Right atrium auricular region (tissue), 2 donors: ENCODE measurements around the gene RBM3. TPM values are rescaled to one million over a fixed set of nuclear protein-coding genes. Genes with fewer than 3 reads are reported as not detected.

Experiments used
- DNase-seq: peaks from one replicate; pipeline ENCODE4 v3.0.0-alpha.2; 2019; ENCODE audit warnings: low spot score
- H3K27ac ChIP-seq, 2 donors: fragments of 200-600 bp; sonication (generic); 1 replicate in 1 of 2; 2 replicates in 1 of 2; pipeline ENCODE4 v1.5.1; 2016 to 2019
- H3K27me3 ChIP-seq, 2 donors: fragments of 200-600 bp; sonication (generic); one replicate each; pipeline versions ENCODE4 v1.5.1 to v1.6.0; 2017 to 2019
- H3K36me3 ChIP-seq: fragments of 200-600 bp; sonication (generic); one replicate; pipeline ENCODE4 v1.5.1; 2016
- H3K4me1 ChIP-seq, 2 donors: fragments of 200-600 bp; sonication (generic); one replicate each; pipeline versions ENCODE4 v1.5.1 to v1.6.0; 2017 to 2019
- H3K4me3 ChIP-seq, 2 donors: fragments of 200-600 bp; sonication (generic); 1 replicate in 1 of 2; 2 replicates in 1 of 2; pipeline ENCODE4 v1.5.1; 2017 to 2019; ENCODE audit warnings: mild to moderate bottlenecking in 1 of 2, moderate library complexity in 1 of 2
- H3K9me3 ChIP-seq, 2 donors: fragments of 200-600 bp; sonication (generic); one replicate each; pipeline ENCODE4 v1.5.1; 2019
- CTCF ChIP-seq, 2 donors: fragments of 200-600 bp; sonication (generic); IDR thresholded peaks; one replicate each; pipeline ENCODE4 v1.5.1; 2019; ENCODE audit warnings: antibody characterized with exemption in 2 of 2
- total RNA-seq, 2 donors: library from RNA; depleted of rRNA; stranded (reverse); fragments of >200 nt; gene quantifications; one replicate each; pipeline ENCODE4 v1.1.0, GENCODE V29; 2016

Gene RBM3
- total RNA-seq, 2 donors from 2014 or later = 62.1 to 90.4 TPM

DNA sequence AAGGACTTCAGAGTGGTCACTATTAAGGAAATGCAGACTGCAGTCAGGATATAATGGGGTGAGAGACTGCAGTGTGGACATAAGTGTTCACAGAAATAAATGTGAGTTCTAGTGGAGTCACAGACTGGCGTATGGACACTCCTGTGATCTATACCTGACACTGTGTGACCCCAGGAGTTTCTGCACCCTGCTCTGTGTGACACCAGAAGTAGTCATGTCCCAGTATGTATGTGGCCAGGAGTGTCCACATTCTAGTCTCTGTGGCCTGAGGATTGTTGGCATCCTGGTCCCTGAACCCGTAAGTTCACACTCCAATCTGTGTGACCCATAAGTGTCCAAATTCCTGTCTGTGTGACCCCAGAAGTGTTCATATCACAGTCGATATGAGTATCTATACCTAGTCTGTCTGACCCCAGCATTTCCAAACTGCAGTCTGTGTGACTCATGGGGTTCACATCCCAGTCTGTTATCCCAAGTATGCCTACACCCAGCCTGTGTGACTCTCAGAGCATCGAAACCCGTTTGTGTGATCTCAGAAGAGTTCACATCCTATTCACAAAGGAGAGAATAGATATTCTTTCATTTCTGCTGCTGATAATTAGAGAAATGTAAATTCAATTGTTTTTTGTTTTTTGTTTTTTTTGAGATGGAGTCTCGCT is 39.3 kb downstream of the RBM3 start:
- Histone ChIP-seq H3K27me3 (no peaks in the 10 kb centered on the region), H3K4me3 (no peak overlapping the region), H3K36me3 (no peaks in the 10 kb centered on the region), H3K9me3 (no peaks in the 10 kb centered on the region), H3K4me1 (no peaks in the 10 kb centered on the region), H3K27ac (no peak overlapping the region)
- DNase-seq = no peak
- no peak for TF ChIP-seq CTCF (IDR thresholded peaks at IDR 0.05)

- H3K27me3 ChIP-seq = no peaks in the 10 kb centered on the region
- H3K9me3 ChIP-seq = no peaks in the 10 kb centered on the region
- H3K4me1 ChIP-seq = no peaks in the 10 kb centered on the region
- H3K4me3 ChIP-seq = no peak overlapping the region
- TF ChIP-seq CTCF (IDR thresholded peaks at IDR 0.05) = no peak
- H3K36me3 ChIP-seq = no peaks in the 10 kb centered on the region
- no peak overlapping the region for H3K27ac ChIP-seq
- no peak for DNase-seq
These were observed 42.3 kb downstream of the RBM3 start for GRCh38 chrX:48616576-48616975.

- DNase-seq = no peak
- H3K9me3 ChIP-seq = no peaks in the 10 kb centered on the region
- H3K4me3 ChIP-seq = no peak overlapping the region
- H3K4me1 ChIP-seq = no peaks in the 10 kb centered on the region
- no peak for TF ChIP-seq CTCF (IDR thresholded peaks at IDR 0.05)
- H3K27me3 ChIP-seq = no peaks in the 10 kb centered on the region
- H3K27ac ChIP-seq = no peak overlapping the region
- H3K36me3 ChIP-seq = no peaks in the 10 kb centered on the region
These were observed 43.5 kb downstream of the RBM3 start for GRCh38 chrX:48617542-48618340.

- Histone ChIP-seq H3K36me3 (no peaks in the 10 kb centered on the region), H3K27me3 (no peaks in the 10 kb centered on the region)
- DNase-seq = no peak
These were observed 52.4 kb downstream of the RBM3 start for GRCh38 chrX:48626401-48627298.

More at GRCh38 chrX:48626401-48627298, 52.4 kb downstream of the RBM3 start:
- no peak for TF ChIP-seq CTCF (IDR thresholded peaks at IDR 0.05)
- Histone ChIP-seq H3K4me1 (peaks cover 0 to 2% of the 10 kb centered on the region in 2 donors), H3K4me3 (no peak overlapping the region), H3K9me3 (no peaks in the 10 kb centered on the region), H3K27ac (no peak overlapping the region)

Other genes starting within 250 kb of the RBM3 start
- gene SSX3, start 217.8 kb upstream of the RBM3 start, total RNA-seq = not detected
- gene SSX4, start 190.9 kb upstream of the RBM3 start, total RNA-seq = not detected
- not detected for gene SSX4B, start 162.5 kb upstream of the RBM3 start, total RNA-seq
- 1 to 10 TPM; 2.2 to 4.9 TPM for gene SLC38A5, start 104.2 kb upstream of the RBM3 start, total RNA-seq
- gene FTSJ1, start 98.3 kb upstream of the RBM3 start, total RNA-seq = 10 to 100 TPM; 36.6 to 43.3 TPM
- 10 to 100 TPM; 23.0 to 43.0 TPM for gene PORCN, start 65.5 kb upstream of the RBM3 start, total RNA-seq
- 10 to 100 TPM; 49.3 to 73.7 TPM for gene EBP, start 52.7 kb upstream of the RBM3 start, total RNA-seq
- gene TBC1D25, start 34.8 kb upstream of the RBM3 start, total RNA-seq = 10 to 100 TPM; 11.0 to 17.5 TPM
- gene WDR13, start 23.0 kb downstream of the RBM3 start, total RNA-seq = 100 to 1,000 TPM; 208 to 214 TPM
- gene WAS, start 109.3 kb downstream of the RBM3 start, total RNA-seq = 1 to 10 TPM; 3.0 to 4.5 TPM
- 1 to 10 TPM; 3.8 to 8.0 TPM for gene SUV39H1, start 122.2 kb downstream of the RBM3 start, total RNA-seq
- gene GLOD5, start 187.3 kb downstream of the RBM3 start, total RNA-seq = not detected
- gene GATA1, start 212.1 kb downstream of the RBM3 start, total RNA-seq = under 1 TPM in 1 of 2 donors, not detected in 1; 0.20 TPM
- 10 to 100 TPM; 27.1 to 30.4 TPM for gene HDAC6, start 227.6 kb downstream of the RBM3 start, total RNA-seq